Smooth muscle cell of the brain vasculature (primary cell): Measurements from ENCODE around the gene DEPDC7.
A peak's percentile ranks its signal among the peaks of the same experiment; 100 is the strongest.

ENCODE experiments used
- DNase-seq: peaks from one replicate; pipeline ENCODE4 v3.0.0-alpha.2; 2012; ENCODE audit warnings: low read depth, low spot score

DEPDC7 gene

DNA sequence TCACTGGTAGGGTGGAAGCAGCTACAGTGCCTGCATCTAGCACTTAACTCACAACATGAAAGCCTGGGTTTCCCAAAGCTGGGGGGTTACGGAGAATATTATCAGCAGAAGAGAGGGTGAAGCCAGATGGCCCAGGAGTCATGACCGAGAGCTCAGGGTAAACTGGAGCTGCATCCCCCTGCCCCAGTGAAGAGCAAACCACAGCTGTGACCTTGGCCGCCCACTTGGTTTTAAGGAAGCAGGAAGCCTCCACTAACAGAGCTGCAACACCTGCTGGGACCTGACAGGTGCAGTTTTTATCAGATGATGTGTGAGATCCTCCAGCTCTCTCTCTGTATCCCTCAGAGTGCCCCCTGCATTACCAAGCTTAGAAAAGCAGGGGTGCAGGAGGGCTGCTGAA is 44.6 kb downstream of the DEPDC7 start:
- DNase-seq: no peak

DNA sequence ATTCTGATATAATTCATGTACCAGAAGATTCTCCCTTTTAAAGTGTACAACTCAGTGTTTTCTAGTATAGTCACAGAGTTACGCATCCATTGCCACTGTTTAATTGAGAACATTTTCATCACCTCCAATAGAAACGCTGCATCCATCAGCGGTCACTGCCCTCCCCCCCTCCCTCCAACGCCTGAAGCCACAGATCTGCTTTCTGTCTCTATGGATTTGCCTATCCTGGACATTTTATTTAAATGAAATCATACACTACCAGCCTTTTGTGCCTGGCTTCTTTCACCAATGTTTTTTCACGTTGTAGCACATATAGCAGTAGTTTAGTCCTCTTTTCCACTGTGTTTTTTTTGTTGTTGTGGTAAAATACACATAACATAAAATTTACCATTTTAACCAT is 46.5 kb downstream of the DEPDC7 start:
- DNase-seq: no peak

DNA sequence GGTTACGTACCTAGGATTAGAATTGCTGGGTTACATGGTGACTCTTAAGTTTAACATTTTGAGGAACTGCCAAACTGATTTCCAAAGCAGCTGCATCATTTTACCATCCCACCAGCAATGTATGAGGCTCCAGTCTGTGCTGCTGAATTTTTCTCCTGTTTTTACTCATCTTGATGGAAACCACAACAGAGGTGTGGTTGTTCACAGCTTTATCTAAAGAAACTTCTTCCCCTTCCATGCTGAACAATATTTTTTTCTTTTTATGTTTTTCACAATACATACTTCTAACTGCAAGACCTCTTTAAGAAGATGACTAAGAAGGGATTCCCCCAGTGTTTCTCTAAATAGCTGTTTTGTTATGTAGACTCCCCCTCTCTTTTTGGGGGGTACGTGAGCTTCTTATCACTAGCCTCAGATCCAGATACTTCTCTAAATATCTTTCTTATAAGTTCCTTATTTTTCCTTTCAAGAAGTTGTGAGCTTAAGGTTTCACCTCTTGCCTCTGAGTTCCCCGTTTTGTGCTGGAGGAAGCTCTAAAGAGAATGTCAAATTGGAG is 47.7 kb downstream of the DEPDC7 start:
- no peak for DNase-seq

DNA sequence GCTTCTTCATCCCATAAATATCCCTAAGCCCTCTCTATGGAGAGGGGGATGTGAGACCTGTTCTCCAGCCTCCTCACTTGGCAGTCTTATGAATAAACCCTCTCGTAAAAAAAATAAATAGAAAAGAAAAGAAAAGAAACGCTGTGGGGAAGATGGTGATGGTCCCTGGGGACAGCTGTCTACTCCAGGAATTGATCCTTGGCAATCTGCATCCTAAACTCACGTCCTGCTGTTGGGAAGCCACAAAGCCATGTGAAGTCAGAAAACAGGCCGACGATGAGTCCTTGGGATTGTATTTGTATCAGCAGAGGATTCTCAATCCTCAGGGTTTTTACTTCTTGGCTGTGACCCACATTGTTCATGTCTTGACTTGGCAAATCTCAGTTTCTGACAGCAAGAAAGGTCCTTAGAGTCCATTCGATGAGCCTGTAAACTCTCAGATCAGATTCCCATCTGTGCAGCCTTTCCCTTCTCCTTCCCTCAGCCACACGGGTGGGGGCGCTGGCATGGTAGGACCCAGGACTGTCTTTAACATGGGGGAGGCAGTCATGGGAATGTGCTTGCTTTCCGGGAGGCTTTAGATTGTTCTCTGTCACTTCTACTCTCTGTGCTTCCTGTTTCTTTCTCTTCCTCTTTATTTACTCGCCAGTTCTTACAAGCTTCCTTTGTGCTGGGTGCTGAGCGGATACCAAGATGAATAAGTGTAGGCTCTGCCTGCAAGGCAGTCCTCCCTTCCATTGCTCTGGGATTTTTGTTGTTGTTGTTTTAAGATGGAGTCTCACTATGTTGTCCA is 48.6 kb downstream of the DEPDC7 start:
- no peak for DNase-seq

DNA sequence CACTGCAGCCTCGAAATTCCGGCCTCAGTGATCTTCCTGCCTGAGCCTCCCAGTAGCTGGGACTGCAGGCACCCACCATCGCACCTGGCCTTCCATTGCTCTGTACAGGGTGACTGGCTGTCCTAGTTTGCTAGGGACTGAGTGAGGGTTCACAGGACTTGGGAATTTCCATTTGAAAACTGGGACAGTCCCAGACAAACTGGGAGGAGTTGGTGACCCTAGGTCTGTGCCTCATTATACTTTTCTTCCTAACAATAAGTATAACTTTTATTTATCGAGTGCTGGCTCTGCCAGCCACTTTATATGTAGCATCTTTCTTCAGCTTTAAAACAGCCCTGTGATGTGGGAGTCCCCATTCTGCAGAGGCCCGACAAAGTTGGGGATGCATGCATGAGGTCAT is 49.2 kb downstream of the DEPDC7 start:
- no peak for DNase-seq

DNA sequence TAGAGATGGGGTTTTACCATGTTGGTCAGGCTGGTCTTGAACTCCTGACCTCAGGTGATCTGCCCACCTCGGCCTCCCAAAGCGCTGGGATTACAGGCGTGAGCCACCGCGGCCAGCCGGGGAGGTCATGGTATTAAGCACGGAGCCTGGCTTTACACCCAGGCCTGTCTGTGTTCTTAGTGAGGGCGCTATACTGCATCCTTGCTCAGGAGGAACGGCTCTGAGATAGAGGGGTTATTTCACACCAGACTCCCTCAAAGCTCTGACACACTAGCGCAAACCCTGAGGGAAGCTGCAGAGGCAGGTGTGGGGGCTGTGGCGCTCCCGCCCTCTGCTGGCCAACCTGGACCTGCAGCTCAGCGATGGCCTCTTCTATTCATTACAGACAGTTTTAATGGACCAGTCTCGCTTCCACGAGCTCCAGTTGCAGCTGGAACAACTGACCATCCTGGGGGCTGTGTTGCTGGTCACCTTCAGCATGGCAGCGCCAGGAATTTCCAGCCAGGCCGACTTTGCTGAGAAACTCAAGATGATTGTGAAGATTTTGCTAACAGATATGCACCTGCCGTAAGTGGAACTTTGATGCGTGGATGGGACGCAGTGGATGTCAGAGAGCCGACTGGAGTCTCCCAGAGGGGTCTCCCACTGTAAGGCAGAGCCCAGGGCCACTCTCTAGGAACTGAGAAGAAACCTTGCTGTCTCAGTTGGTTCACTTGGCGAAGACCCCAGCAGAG is 49.9 kb downstream of the DEPDC7 start:
- peak; percentile 12 for DNase-seq

DNA sequence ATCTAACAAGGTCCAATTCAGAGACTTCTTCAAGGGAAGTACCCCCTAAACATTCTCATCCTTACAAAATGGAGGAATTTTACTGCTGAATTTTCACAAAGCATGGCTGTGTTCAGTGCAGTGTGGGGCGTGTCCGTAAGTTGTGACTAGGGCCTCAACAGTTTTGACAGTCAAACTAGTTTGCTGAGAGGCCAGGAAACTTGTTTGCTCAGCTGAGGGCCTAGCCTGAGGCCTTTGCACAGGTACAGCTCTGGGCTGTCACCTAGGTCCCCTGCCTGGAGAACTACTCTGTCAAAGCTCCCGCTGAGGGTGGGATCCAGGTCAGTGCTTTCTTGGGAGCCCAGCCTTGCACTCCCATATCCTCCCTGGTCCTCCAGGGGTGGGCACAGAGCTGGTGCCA is 51.6 kb downstream of the DEPDC7 start:
- no peak for DNase-seq

DNA sequence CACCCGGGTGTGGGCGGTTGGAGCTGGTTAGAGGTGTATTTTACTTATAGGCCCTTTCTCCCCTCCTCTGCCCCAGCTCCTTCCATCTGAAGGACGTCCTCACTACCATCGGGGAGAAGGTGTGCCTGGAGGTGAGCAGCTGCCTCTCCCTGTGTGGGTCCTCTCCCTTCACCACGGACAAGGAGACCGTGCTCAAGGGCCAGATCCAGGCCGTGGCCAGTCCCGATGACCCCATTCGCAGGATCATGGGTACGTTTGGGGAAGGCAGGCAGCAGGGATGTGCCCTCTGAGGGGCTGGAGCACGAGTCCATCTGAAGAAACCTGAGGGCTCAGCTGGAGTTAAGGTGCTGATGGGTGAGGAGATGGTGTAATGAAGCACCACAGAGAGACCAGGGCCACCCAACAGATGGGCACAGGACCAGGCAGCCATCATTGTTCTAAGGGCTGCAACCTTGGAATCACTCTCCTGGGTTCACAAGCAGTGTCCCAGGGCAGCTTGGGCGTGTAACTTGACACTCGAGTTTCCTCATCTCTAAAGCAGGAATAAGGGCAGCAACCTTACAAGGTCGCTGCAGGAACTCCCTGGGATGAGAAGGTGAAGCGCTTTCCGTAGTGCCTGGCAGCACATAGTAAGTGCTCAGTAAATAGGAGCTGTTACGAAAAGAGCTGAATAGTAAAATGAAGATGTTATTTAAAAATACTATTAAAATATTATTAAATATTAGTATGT is 53.1 kb downstream of the DEPDC7 start:
- DNase-seq: no peak

DNA sequence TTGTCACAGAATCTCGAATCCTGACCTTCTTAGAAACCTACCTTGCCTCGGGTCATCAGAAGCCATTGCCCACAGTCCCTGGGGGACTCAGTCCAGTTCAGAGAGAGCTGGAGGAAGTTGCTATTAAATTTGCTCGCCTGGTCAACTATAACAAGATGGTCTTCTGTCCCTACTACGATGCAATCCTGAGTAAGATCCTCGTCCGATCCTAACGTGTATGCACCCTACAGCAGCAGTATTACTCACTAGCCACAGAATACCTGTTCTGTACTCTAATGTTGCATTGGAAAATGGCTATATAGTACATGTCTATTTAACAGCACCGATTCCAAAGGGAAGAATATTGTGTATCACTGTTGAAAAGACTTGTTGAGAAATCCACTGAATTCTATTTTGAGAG is 56.8 kb downstream of the DEPDC7 start:
- no peak for DNase-seq
